GM21528 (cell line): ENCODE results near the gene TPRG1L.

ENCODE experiments used
- ATAC-seq: cut with Tn5 transposase; IDR thresholded peaks from one replicate; pipeline ENCODE4 v1.9.1; 2021; ENCODE audit warnings: mild to moderate bottlenecking, moderate library complexity; ENCODE audit not compliant: unreplicated experiment, low FRiP score

Gene TPRG1L

GRCh38 chr1:3626025-3626424, 1.2 kb downstream of the TPRG1L start:
- no peak for ATAC-seq

DNA sequence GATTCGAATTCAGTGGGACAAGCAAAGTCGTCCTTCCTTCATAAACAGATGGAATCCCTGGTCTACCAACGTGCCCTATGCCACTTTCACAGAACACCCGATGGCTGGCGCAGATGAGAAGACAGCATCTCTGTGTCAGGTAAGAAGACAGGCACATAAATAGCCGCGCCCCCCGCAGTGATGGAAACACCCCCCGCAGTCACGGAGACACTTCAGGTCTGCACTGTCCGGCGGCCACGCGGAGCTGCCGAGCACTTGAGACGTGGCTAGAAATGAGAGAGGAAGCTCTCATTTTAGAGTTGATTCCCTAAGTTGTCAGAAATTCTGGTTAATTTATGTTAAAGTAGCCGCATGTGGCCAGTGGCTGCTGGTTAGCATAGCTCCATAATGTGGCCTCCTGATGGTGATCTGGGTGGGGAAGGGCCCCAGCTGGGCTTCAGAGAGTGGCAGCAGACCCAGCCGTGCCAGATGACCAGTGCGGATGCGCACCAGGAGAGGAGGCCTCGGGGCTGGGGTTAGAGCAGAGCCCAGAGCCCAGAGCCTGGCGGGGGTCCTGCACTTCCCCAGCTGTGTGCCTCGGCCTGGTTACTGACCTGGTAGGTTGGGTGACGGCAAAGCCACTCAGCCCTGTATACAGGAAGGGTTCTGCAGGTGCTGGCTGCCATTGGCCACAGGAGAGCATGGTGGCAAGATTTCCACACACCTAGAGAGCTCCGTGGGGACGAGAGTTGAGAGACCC, 2.9 kb downstream of the TPRG1L start:
- no peak for ATAC-seq

- ATAC-seq: no peak
Observed at GRCh38 chr1:3628445-3628844, 3.6 kb downstream of the TPRG1L start.

DNA sequence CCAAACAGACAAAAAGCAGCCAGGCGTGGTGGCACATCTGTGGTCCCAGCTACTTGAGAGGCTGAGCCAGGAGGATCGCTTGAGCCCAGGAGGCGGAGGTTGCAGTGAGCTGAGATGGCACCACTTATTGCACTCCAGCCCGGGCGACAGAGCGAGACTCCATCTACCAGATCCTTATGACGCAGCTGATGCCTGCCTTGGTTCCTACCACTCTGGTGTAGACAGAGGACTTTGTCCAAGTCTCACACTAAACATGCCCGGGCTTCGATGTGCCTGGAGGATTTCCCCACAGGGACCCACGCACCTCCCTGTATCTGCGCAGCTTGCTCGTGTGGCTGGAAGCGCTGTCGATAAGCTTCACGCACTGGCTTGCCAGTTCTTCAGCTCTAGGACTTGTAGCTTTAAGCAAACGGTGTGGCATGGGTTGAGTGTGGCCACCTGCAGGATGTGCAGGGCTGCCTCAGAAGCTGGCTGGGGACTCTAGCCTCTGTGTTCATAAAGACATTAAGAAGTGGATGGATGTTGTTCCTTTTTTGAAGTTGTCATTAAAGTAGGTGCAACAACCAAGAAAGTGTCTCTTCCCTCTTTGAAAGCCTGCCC, 4.8 kb downstream of the TPRG1L start:
- ATAC-seq: no peak

- no peak for ATAC-seq
Observed at GRCh38 chr1:3630161-3630611, 5.4 kb downstream of the TPRG1L start.

- no peak for ATAC-seq
Observed at GRCh38 chr1:3630914-3631313, 6.1 kb downstream of the TPRG1L start.

DNA sequence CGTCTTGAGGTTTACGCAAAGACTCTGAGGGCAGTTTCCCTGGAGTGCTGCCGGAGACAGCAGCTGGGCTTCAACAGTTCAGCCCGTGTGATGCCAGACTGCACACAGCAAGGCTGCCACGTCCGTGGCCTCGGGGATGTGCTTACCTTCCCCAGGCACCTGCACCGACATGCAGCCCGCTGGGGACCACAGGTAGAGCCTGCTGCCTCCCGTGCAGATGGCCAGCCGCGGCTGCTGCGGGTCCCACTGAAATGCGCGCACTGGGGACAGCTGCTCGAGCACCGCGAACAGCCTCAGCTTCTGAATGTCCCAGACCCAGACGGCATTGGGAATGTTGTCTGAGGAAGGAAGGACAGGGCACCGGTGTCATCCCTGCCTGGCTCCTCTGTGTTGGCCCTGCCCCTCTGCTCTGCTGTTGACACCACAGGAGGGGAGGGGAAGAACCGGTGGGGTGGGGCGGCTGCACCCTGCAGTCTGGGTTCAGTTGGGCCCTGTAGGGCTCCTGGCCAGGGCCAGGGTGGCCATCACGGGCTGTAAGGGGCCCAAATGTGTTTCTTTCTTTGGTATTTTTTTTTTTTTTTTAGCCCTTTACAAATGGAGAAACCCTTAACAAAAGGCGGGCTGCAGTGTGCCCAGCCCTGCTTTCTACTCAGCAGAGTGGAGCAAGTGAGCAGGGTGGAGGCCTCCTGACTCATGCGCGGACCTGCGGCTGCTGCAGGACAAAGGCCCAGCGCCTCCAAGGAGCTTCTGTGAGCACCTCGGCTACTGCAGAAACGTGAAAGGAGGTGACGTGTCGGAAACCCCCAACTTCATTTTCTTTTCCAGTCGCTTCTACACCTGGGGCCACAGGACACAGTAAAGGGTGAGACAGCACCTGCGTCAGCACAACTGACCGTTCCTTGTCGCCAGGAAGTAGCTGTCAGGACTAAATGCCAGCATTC, 6.8 kb downstream of the TPRG1L start:
- ATAC-seq: no peak

- no peak for ATAC-seq
Observed at GRCh38 chr1:3632298-3632697, 7.5 kb downstream of the TPRG1L start.

DNA sequence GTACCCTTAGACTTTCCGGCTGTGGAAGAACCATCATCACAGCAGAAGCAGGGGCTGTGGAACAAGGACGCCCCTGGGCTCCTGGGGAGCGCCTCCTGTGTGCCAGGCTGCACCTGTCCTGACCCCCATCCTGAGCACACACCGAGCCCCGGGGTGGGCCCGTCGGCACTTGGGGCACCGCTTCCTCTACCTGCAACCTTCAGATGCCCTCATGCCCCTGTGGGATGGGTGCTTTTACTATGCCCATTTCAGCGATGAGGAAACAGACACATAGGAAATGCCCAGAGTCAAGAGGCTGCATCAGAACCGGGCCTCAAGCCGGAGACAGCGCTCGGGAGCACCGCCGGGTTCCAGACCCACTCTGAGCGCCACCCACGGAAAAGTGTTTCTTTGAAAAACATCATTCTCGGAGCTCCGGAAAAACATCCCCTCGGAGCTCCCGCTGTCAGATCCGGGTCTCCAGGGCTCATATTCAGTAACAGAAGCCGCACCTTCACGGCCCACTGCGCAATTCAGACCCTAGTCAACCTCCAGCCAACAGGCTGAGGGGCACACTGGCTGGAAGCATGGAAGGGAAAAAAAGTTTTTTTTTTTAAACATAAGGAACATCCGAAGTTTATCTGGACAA, 8.0 kb downstream of the TPRG1L start:
- ATAC-seq: no peak

- ATAC-seq: no peak
Observed at GRCh38 chr1:3633344-3634058, 8.7 kb downstream of the TPRG1L start.

DNA sequence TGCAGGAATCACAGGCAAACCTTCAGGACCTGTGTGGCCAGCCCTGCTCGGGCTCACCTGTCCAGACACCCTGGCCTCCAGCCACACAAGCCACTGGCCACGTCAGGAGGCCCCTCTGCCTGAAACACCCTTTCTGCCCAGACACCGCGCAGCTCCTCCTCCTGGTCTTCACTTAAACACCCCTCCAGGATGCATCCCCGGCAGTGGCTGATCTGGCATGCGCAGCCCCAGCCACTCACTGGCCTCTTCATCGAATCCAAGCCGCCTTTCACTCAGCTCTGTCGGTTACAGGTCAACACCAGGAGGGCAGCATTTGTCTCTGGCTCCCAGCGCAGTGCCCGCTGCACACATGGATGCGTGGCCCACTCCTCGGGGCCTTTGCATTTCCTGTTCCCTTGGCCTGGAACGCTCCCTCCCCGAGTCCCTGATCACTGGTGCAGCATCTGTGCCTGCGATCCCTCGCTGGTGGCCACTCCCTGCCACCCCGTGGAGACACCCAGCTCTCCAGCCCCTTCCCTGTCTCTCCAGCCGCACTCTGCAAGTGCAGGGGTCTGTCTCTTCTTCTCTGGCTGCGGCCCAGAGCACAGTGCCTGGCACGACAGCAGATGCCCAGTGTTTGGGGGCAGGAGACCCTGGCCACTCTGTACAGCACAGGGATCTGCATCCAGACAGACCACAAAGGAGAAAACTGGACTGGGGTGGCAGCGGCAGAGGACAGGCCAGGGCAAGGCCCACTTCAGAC, 9.4 kb downstream of the TPRG1L start:
- no peak for ATAC-seq

- ATAC-seq: no peak
Observed at GRCh38 chr1:3636080-3636479, 11.3 kb downstream of the TPRG1L start.

DNA sequence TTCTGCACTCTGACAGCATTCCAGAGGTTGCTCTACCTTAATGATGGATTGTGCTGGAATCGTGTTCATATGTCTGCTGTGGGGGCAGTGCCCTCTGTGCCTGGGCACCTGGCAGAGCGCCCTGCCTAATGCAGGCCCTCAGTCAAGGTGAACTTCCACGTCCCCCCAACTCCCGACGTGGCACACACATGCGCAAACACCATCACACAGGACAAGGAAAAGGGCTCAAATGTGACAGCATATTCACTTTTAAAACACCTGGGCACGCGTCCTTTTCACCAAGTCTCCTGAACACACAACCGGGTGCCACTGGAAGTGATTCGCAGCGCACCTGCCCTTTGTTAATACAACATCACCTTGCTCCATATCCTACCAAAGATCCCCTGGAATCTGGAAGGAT, 11.7 kb downstream of the TPRG1L start:
- no peak for ATAC-seq

DNA sequence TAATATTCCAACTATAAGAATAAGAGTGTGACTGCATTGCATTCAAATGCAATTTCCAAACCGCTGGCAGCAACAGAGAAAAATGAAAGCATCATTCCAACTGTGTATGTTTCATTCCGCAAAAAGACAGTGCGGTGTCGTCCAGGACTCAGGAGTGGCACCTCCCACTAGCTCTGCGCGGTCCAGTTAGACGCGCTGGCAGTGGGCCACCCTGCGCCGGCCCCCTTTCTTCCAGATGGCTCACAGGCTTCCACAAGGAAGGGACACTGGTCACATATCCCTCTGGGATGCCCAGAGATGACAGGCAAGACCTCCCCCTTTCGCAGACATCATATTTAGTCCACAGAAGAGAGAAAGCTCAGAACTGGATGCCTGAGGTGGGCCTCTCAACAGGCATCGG, 13.2 kb downstream of the TPRG1L start:
- no peak for ATAC-seq

- no peak for ATAC-seq
Observed at GRCh38 chr1:3638676-3639075, 13.9 kb downstream of the TPRG1L start.

DNA sequence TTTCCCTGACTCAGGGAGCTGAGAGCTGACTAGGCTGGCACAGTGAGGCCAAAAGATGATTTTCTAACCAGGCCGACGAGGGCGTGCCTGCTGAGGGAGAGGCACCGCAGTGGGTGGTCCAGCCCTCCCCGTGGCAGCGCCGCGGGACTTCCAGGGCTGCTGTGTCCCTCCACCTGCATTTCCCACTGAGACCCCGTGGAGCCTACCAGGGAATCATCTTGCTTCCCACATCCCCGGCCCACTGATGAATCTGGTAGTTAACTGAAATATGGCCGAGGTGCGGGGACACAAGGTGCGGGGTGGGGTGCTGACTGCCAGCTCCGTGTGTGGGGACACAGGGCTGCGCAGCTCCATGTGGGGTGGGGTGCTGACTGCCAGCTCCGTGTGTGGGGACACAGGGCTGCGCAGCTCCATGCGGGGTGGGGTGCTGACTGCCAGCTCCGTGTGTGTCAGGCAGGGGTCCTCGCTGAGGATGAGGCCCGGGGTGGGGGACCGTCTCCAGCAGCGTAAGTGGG, 14.6 kb downstream of the TPRG1L start:
- no peak for ATAC-seq

DNA sequence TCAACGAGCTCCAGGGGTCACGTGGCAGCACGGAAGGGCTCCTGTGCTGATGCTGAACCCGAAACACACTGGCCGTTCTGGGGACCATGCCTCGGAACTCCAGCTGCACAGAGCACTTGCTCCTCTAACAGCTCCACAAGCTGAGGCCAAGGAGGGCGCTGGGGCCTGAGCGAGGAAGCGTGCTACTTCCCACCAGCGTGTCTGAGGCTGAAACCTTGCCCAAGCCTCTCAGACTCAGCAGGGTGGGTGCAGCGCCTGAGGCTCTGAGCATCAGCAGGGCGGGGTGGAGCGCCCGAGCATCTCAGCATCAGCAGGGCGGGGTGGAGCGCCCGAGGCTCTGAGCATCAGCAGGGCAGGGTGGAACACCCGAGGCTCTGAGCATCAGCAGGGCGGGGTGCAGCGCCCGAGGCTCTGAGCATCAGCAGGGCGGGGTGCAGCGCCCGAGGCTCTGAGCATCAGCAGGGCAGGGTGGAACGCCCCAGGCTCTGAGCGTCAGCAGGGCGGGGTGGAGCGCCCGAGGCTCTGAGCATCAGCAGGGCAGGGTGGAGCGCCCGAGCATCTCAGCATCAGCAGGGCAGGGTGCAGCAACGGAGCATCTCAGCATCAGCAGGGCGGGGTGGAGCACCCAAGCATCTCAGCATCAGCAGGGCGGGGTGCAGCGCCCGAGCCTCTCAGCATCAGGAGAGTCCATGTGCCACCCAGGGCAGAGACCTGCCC, 15.5 kb downstream of the TPRG1L start:
- ATAC-seq: no peak

- no peak for ATAC-seq
Observed at GRCh38 chr1:3641046-3641760, 16.4 kb downstream of the TPRG1L start.
